GM18907 (cell line): ENCODE results near the gene ZPBP2.
A peak's percentile ranks its signal among the peaks of the same experiment; 100 is the strongest.
"Not testable (repeated sequence)": the region's sequence is repeated elsewhere in the genome, so short reads cannot be mapped to it uniquely, and the experiment has no call there.

ENCODE experiments used
- ATAC-seq: cut with Tn5 transposase; IDR thresholded peaks from one replicate; pipeline ENCODE4 v1.9.1; 2021; ENCODE audit warnings: mild to moderate bottlenecking, moderate library complexity; ENCODE audit not compliant: unreplicated experiment

Gene ZPBP2

DNA sequence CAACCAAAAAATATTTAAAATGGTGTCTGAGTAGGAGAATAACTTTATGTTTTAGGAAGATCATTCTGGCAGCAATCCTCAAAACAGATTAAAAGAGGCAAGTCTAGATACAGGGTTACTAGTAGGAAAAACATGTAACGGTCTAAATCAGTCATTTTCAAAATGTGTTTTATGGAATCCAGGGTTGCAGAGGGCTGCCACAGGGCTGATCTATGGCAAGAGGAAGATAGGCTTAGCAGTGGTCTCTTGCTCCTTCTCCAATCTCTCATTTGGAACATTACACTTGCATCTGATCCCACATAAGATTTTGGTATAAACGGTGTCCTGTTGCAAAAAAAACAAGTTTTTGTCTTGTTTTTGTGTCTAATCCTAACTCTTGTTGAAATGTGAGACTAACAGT, 13.1 kb upstream of the ZPBP2 start:
- no peak for ATAC-seq

DNA sequence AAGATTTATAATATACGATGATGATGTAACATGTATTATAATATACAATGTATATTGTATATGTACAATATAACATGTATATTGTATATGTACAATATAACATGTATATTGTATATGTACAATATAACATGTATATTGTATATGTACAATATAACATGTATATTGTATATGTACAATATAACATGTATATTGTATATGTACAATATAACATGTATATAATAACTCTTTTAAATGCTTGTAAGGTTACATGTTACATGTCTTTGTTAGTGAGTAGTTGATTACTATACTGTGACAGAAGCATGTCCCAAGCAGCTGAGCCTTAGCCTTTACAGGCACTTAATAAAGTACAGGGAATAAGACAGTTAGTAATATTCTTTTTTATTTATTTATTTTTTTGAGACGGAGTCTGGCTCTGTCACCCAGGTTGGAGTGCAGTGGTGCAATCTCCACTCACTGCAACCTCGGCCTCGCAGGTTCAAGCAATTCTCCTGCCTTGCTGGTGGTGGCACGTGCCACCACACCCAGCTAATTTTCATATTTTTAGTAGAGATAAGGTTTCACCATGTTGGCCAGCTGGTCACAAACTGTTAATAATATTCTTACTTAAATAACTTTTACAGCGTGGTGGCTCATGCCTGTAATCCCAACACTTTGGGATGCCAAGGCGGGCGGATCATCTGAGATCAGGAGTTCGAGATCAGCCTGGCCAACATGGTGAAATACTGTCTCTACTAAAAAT, 11.9 kb upstream of the ZPBP2 start:
- ATAC-seq: not testable (repeated sequence)

DNA sequence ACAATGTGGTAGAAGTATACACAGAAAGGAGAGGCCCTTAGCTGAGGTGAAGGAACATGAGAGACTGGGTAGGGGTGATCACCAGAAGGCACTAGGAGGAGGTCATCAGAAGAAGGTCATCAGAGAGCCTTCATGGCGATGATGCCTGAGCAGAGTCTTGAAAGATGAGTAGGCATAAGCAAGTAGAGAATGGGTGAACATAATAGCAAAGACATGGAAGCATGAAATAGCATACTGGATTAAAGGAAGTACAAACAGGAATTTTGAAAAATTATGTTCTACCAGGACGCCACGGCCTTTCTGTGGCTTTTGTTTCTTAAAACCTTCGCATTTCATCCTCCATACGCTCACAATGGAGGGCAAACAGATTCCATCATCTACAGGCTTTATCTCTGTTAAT, 6.8 kb upstream of the ZPBP2 start:
- no peak for ATAC-seq

DNA sequence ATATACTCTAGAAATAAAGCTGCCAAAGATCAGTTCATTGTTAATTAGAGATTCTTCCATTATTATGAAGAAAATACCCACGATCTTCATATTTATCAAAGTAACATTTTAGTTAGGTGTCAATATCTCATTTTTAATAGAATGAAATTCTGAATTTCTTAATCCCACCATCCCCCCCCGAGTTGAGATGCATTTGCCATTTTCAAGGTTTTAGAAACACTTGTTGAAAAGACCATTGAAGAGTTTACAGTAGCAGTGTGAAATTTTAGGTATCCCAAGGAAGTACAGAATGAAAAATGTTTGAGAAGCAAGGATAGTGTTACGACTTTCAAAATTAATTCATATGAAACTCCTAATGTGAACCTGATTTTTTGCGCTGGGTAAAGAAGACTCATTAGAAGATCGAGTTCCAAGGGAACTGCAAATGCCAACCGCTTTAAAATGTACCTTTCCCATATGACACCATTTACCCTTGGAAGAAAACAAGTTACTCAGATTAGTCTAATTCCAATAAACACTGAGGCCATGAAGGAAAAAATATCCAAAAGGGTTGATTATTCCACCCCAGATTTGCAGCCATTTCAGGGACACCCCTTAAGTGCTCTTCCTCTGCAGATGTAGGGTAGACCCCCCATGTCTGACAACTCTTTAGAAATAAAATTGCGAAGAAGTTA, 4.6 kb upstream of the ZPBP2 start:
- no peak for ATAC-seq

DNA sequence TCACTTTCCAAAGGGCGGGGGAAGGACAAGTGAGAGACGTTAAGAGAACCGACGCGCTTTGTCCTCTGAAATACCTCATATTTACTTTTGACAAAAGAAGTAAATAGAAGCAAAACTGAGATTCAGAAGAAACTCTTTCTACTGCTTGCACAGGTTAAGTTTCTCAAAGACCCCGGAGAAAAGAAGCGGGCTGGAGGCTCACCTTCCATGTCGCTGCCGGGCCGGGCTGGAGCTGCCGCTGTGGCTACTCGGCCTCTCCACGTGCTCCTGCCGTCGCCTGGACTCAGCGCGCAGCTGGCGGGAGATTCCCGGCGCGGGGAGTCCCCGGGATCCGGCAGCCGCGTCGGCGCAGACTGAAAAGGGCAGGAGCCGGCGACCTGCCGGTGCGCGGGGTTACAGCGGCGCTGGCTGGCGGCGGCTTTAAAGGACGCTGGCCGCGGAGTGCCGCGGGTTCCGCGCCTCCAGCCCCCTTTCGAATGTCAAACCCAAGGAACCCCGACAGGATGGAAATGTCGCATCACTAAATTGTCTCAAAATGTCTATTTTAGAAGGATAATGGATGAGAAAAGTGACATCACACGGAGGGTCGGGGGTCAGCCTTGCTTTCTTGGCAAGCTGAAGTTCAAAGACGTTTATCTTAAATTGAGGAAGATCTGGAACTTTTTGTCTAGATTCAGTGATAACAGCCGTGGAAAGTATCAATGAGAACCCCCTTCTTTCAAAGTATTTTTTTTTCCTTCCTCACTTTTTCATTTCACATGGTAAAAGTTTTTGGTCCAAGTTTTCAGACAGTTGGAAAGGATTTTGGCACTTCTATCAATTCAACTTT, 3.9 kb upstream of the ZPBP2 start, which contains the start of gene IKZF3:
IKZF3 (minus strand) TSS at position 395 of the 829 bp plus-strand sequence; CDS start at position 209, 186 bp downstream.
- peak; percentile 42 for ATAC-seq

DNA sequence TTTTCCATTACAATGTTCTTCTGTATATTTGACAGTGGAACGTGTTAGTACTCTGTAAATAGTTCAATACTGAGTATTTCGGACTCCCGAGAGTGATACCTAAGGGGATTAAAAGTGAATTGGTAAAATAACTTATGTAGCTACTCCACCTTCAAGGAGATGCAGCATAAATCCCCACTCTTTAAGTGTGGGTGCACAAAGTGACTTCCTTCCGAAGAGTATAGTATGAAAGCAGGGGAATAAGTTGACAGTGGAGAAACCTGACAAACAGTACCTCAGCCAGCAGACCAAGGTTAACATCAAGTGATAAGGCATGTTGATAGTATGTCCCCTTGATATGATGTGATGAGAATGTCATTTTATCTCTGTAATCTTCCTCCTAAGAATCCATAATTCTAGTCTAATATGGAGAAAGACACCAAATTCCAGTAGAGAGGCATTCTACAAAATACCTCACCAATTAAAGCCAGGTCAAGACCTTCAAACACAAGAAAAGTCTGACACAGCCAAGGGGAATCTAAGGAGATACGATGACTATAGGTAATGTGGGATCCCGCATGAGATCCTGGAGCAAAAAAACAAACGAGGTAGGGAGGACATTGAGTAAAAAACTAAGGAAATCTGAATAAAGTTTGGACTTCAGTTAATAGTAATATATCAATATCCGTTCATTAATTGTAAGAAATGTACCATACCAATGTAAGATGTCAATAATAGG, 1.8 kb upstream of the ZPBP2 start:
- ATAC-seq: no peak

DNA sequence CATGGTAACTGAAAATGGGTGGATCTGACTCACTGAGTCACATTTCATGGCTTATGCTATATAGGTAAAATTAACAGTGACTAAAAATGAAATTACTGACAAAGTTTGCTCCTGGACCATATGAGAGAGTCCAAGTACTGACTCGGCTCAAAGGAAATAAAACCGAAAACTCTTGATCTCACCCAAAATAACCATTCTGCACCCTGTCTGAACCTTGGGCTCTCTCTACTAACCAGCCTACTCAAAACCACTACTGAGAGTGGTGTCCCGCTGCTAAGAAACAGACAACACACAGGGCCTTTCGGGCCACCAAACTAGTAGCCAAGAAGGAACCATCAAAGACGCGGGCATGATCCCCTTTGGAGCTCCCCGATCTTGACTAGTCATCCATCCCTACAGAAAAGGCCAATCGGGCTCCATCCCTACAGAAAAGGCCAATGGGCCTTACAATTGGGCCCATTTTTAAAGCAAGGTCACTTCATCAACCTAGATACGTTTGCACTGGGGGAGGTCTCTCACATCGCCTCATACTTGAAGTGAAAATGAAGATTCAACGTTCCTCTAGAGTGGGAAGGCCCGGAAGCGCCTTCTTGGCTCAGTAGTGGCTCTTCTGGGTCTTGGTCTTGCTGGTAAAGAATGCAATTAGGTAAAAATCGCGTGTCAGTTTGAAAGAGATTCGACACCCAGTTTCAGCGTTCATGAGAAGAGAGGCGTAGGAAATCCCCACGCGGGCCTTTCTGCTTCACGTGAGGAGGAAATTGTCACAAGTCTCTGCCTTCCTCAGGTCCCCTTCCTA, 720 bp upstream of the ZPBP2 start:
- ATAC-seq: peak; percentile 63

DNA sequence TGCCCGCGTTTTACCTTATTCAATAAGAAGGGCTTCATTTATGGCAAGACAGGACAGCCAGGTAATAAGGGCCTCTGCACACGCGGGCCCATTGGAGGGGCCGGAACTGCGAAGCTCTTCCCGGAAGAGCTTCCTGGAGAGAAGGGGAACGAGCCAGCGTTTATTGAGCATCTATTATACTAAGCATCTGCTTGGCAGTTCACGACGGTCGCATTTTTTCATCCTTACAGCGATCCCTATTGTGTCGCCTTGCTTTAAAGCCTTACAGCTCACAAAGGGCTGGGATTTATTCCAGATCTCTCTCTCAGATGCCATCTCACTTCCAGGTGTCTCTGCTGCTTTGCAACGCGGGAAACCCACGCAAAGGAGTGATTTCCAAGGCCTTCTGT, 546 bp downstream of the ZPBP2 start:
- no peak for ATAC-seq

DNA sequence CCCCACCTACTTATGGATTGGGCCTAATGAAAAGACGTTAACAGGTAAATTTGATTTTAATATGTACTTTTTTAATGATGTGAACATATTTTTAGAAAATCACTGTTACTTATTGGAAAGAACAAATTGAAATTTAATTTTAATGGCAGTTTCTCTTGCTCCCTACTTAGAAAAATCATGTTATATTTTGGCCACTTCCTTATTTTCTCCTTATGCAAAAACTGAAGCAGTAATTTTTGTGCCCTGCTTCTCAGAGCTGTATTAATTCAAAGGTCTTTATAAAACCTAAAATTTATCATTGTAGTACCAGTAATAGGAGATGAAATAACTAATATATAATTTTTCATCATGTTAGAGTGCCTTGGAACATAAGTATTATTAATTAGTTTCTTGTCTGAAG, 2.8 kb downstream of the ZPBP2 start:
- ATAC-seq: no peak

DNA sequence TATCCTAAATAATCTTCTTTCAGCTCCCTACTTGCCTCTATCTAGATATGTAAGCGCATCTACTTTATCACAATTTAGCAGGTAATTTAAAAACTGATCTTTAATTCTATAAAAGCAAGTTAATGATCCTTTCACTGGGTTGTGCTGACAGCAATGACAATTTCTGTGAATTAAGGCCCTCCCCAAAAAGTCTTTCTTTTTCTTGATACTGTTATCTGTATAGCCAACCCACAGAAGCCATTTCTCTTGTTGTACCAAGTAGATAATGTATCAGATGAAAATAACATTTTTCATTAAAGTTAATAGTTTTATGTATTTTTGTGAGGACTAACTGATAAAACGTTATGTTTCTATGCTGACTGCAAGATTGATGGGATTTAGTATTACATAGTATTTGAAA, 3.8 kb downstream of the ZPBP2 start:
- ATAC-seq: no peak

DNA sequence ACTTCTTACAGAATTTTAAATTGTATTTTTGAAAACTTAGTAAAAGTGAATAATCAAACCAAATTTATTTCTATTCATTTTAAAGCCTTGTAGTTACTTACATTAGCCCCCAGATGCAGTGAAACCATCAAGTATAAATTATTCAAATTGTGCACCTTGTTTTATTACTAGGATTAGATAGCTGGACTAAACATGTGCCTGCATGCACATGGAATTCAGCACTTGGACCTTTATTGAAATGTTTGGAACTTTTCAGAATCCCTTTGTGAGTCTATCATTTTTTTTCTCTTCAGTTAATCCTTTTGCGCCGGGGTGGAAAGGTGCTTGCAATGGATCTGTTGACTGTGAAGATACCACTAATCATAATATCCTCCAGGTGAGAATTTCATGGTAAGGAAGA, 4.7 kb downstream of the ZPBP2 start:
- ATAC-seq: no peak

DNA sequence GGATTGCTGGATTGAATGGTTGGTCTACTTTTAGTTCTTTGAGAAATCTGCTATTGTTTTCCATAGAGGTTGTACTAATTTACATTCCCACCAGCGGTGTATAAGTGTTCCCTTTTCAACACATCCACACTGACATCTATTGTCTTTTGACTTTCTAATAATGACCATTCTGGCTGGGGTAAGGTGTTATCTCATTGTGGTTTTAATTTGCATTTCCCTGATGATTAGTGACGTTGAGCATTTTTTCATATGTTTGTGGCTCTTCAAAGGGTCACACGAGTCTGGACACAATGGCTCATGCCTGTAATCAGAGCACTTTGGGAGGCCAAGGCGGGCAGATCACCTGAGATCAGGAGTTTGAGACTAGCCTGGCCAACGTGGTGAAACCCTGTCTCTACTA, 18.1 kb downstream of the ZPBP2 start:
- not testable (repeated sequence) for ATAC-seq

DNA sequence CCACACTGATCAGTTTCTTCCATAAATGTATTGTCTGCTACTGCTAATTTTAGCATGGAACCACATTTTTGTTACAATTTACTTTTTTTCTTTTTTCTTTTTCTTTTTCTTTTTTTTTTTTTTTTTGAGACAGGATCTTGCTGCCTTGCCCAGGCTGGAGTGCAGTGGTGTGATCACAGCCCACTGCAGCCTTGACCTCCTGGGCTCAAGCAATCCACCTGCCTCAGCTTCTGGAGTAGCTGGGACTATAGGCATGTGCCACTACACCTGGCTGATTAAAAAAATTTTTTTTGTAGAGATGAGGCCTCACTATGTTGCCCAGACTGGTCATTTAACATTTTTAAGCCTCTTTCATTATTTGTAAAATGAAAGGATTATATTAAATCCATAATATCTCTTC, 19.1 kb downstream of the ZPBP2 start:
- ATAC-seq: no peak

DNA sequence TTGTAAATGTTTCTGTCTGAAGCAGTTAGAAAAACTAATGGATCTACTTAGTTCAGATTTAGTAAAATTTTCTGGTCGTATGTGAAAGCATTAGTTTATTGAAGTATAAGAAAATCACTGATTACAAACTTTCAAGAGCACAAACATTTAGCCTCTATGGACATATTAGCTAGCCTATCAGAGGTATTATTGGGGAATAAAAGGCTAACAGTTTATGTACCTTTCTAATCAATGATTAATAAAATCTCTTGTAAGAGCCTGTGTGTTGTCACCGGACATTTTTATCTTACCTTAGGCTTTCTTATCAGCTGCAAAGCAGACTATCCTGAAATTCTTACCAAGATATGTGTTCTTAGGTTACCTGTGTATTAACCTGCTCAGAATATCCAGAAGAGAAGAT, 21.2 kb downstream of the ZPBP2 start:
- no peak for ATAC-seq

DNA sequence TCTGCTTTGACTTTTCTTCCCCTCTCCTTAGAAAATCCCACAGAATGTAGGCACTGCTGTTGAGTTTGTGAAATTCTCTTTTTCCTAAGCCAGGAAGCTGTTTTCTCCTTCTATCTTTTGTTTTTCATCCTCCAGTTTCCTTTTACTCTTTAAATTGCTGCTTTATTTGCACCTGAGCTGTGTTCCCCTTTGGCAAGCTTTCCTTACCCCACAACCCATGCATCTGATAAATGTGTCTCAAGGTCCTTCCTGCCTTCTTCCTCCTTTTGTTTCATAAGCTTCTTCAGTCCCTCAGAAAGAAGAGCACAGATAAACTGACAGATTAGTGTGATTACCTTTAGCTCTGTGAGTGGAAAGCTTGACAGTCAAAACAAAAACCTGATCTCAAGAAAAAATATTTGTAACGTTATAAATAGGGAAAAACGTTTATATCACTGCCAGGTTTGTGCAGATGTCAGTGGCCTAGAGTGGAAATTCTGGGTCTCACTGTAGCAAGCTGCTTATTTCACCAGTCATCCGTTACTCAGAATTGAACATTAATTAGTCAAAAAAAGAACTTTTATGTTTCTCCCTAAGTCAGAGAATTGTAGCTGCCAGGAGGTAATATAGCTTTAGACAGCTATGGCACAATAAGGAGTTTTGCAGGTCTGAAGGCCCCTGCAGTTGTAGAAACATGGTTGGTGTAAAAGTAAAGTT, 26.8 kb downstream of the ZPBP2 start:
- ATAC-seq: no peak

DNA sequence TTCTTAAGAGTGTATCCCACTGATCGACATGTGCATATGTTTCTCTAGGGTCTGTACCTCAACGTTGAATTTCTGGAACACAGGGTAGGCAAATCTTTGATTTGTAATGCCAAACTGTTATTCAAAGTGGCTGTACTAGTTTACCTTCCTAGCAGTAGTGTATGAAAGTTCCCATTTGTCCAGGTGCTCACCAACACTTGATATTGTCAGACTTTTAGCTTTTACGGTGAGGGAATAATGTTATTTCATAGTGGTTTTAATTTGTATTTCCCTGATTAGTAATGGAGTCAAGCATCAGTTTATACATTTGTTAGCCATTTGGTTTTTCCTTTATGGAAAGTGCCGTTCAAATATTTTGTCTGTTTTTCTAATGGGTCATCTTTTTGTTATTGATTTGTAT, 30.1 kb downstream of the ZPBP2 start:
- no peak for ATAC-seq

DNA sequence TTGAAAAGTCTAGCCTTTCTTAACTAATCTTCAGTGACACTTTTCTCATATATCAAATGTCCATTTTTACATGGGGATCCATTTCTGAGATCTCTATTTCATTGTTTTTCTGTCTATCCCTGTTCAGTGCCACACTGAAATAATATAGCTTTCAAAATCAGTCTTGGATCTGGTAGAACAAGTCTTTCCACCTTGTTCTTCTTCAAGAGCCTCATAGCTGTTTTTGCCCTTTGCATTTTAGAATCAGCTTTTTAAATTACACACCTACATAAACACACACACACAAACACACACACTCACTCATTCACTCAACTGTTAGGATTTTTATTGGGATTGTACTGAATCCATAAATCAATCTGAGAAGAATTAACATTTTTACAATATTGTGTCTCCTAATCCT, 31.2 kb downstream of the ZPBP2 start:
- ATAC-seq: no peak

DNA sequence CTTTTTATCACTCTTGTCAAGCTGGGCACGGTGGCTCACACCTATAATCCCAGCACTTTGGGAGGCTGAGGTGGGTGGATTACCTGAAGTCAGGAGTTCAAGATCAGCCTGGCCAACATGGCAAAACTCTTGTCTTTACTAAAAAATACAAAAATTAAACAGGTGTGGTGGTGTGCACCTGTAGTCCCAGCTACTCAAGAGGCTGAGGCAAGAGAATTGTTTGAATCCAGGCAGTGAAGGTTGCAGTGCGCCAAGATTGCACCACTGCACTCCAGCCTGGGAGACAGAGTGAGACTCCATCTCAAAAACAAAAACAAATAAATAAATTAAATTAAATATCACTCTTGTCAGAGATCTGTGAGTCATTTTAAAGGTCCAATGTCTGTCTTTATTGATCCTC, 34.0 kb downstream of the ZPBP2 start:
- ATAC-seq: not testable (repeated sequence)

DNA sequence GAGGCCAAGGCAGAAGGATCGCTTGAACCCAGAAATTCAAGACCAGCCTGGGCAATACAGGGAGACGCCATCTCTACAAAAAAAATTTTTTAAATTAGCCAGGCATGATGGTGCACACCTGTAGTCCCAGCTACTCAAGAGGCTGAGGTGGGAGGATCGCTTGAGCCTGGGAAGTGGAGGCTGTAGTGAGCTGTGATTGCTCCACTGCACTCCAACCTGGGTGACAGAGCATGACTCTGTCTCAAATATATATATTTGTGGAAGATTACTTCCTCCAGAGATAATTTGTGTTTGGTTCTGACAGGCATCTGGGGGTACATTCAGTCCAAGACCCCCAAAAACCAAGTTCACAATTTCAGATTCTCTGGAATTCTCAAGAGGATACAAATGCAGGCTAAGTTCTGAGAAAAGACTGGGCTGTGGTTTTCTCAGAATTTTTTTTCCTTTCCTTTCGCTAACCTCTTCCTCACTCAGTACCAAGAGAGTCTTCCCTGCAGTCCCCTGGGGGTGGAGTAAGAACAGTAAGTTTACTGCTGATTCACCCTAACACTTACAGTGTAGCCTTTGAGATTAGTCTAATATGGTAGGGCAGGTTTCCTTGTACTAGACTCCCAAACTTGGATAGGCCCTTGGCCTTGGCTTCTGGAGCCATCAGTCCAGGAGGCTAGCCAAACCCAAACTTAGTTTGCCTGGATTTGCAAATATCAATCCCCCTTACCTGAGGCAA, 35.3 kb downstream of the ZPBP2 start:
- no peak for ATAC-seq
